Neuronal stem cell (in vitro differentiated cells): ENCODE data around the gene ELFN1.

Source experiments
- DNase-seq: peaks from one replicate; pipeline ENCODE4 v3.0.0-alpha.2; 2013; ENCODE audit warnings: low spot score
- H2AFZ ChIP-seq: one replicate; pipeline ENCODE4 v1.6.1; 2013; ENCODE audit warnings: mild to moderate bottlenecking, low read length, inconsistent platforms
- H2AK5ac ChIP-seq: 2 replicates; pipeline ENCODE4 v1.6.1; 2013; ENCODE audit warnings: low read depth, mild to moderate bottlenecking, inconsistent platforms, low read length, moderate library complexity, mixed read lengths
- H2BK120ac ChIP-seq: 2 replicates; pipeline ENCODE4 v1.6.1; 2013; ENCODE audit warnings: low read depth, mild to moderate bottlenecking, inconsistent platforms, low read length, moderate library complexity, mixed read lengths
- H2BK12ac ChIP-seq: one replicate; pipeline ENCODE4 v1.6.1; 2013; ENCODE audit warnings: low read length, inconsistent platforms
- H2BK15ac ChIP-seq: 2 replicates; pipeline ENCODE4 v1.6.1; 2013; ENCODE audit warnings: mild to moderate bottlenecking, low read length, inconsistent platforms, mixed read lengths
- H2BK5ac ChIP-seq: one replicate; pipeline ENCODE4 v1.6.1; 2013; ENCODE audit warnings: inconsistent platforms, mild to moderate bottlenecking, low read length, moderate library complexity
- H3K14ac ChIP-seq: one replicate; pipeline ENCODE4 v1.6.1; 2013; ENCODE audit warnings: low read length, inconsistent platforms
- H3K18ac ChIP-seq: 2 replicates; pipeline ENCODE4 v1.6.1; 2013; ENCODE audit warnings: low read length, inconsistent platforms
- H3K23ac ChIP-seq: 2 replicates; pipeline ENCODE4 v1.6.1; 2013; ENCODE audit warnings: low read depth, mild to moderate bottlenecking, mixed read lengths, low read length, inconsistent platforms; ENCODE audit not compliant: poor library complexity
- H3K27ac ChIP-seq: replicated peaks from 3 replicates; pipeline ENCODE4 v1.5.1; 2013; ENCODE audit warnings: low read length, inconsistent platforms
- H3K27me3 ChIP-seq, 3 experiments: 2 replicates each; pipeline ENCODE4 v1.6.1; 2013; ENCODE audit warnings: low read length in 3 of 3, mild to moderate bottlenecking in 2 of 3, inconsistent platforms in 1 of 3, low read depth in 1 of 3, mixed read lengths in 1 of 3, moderate library complexity in 1 of 3; ENCODE audit not compliant: control insufficient read depth in 3 of 3, insufficient read depth in 3 of 3
- H3K36me3 ChIP-seq, 2 donors: replicated peaks in 1 of 2; 2 replicates each; pipeline ENCODE4 v1.6.1; 2013; ENCODE audit warnings: low read length in 2 of 2; ENCODE audit not compliant: control insufficient read depth in 2 of 2, insufficient read depth in 2 of 2
- H3K4ac ChIP-seq: 2 replicates; pipeline ENCODE4 v1.6.1; 2013; ENCODE audit warnings: inconsistent platforms, mild to moderate bottlenecking, low read length, moderate library complexity
- H3K4me1 ChIP-seq, 2 donors: 1 replicate in 1 of 2; 2 replicates in 1 of 2; pipeline ENCODE4 v1.6.1; 2013; ENCODE audit warnings: low read length in 2 of 2, low read depth in 1 of 2; ENCODE audit not compliant: control insufficient read depth in 2 of 2, insufficient read depth in 1 of 2
- H3K4me2 ChIP-seq: one replicate; pipeline ENCODE4 v1.6.1; 2013; ENCODE audit warnings: mild to moderate bottlenecking, low read length, inconsistent platforms; ENCODE audit not compliant: insufficient read depth, poor library complexity, severe bottlenecking
- H3K4me3 ChIP-seq, 2 donors: 2 replicates each; pipeline ENCODE4 v1.5.1; 2013; ENCODE audit warnings: low read length in 2 of 2, mild to moderate bottlenecking in 2 of 2, inconsistent platforms in 1 of 2, moderate library complexity in 1 of 2
- H3K79me1 ChIP-seq: one replicate; pipeline ENCODE4 v1.6.1; 2013; ENCODE audit warnings: low read depth, mild to moderate bottlenecking, inconsistent platforms, low read length, moderate library complexity
- H3K9ac ChIP-seq: one replicate; pipeline ENCODE4 v1.6.1; 2013; ENCODE audit warnings: mild to moderate bottlenecking, low read depth, low read length, inconsistent platforms; ENCODE audit not compliant: poor library complexity
- H3K9me3 ChIP-seq, 2 donors: replicated peaks in 1 of 2; 2 replicates each; pipeline versions ENCODE3 to v1.6.1; 2013; ENCODE audit warnings: low read length in 2 of 2, mild to moderate bottlenecking in 2 of 2, inconsistent platforms in 1 of 2, low read depth in 1 of 2, mixed read lengths in 1 of 2, moderate library complexity in 1 of 2; ENCODE audit not compliant: control insufficient read depth in 2 of 2, insufficient read depth in 1 of 2
- H4K8ac ChIP-seq: one replicate; pipeline ENCODE4 v1.6.1; 2013; ENCODE audit warnings: low read depth, mild to moderate bottlenecking, inconsistent platforms, low read length, moderate library complexity
- H4K91ac ChIP-seq: one replicate; pipeline ENCODE4 v1.6.1; 2013; ENCODE audit warnings: low read length, low read depth, mild to moderate bottlenecking, inconsistent platforms; ENCODE audit not compliant: poor library complexity
- WGBS, 2 donors: extraction: QIAGEN DNeasy Blood & Tissue Kit; methylation state at CpG; one replicate each; pipeline ENCODE4 v1.1.7; 2013; ENCODE audit warnings: missing lambda C conversion rate in 2 of 2, mixed read lengths in 1 of 2; ENCODE audit not compliant: insufficient read length in 2 of 2, insufficient replicate concordance in 1 of 2; ENCODE audit errors: extremely low coverage in 2 of 2; 5-methylcytosine and 5-hydroxymethylcytosine counted together

ELFN1 gene

GRCh38 chr7:1733206-1733907, 63.3 kb downstream of the ELFN1 start:
- Histone ChIP-seq H3K27me3 (no peaks in the 10 kb centered on the region), H3K79me1 (peaks cover 4% of the 10 kb centered on the region), H3K4ac (no peak overlapping the region), H2BK12ac (no peak overlapping the region), H4K8ac (no peak overlapping the region), H3K14ac (peak overlapping the region; percentile 21), H2BK15ac (no peak overlapping the region), H3K36me3 (peaks cover 11 to 82% of the 10 kb centered on the region in 2 donors), H3K4me2 (no peak overlapping the region), H2BK120ac (no peak overlapping the region), H2BK5ac (peak overlapping the region; percentile 22), H3K18ac (peak overlapping the region; percentile 59), H2AFZ (no peak overlapping the region), H3K4me3 (no peak overlapping the region), H3K9me3 (peaks cover 12 to 15% of the 10 kb centered on the region in 2 donors), H2AK5ac (no peak overlapping the region), H3K23ac (peak overlapping the region; percentile 8), H3K27ac (no peak overlapping the region), H3K9ac (no peak overlapping the region), H3K4me1 (no peaks in the 10 kb centered on the region), H4K91ac (no peak overlapping the region)
- no CpG with 5 or more reads among the region's 19 CpGs for WGBS, 2 donors
- no peak for DNase-seq

GRCh38 chr7:1733908-1734730, 64.0 kb downstream of the ELFN1 start:
- Histone ChIP-seq H3K27ac (no peak overlapping the region), H2BK12ac (no peak overlapping the region), H3K4me3 (no peak overlapping the region), H3K4ac (no peak overlapping the region), H3K14ac (no peak overlapping the region), H3K18ac (peak overlapping the region; percentile 38), H3K23ac (peak overlapping the region; percentile 8), H2AFZ (no peak overlapping the region), H3K4me1 (no peaks in the 10 kb centered on the region), H3K79me1 (peaks cover 4% of the 10 kb centered on the region), H3K9ac (no peak overlapping the region), H4K91ac (no peak overlapping the region), H2BK120ac (no peak overlapping the region), H3K27me3 (no peaks in the 10 kb centered on the region), H3K4me2 (no peak overlapping the region), H2BK15ac (no peak overlapping the region), H2AK5ac (no peak overlapping the region), H4K8ac (no peak overlapping the region), H3K36me3 (peaks cover 6 to 74% of the 10 kb centered on the region in 2 donors), H3K9me3 (peaks cover 9 to 11% of the 10 kb centered on the region in 2 donors), H2BK5ac (no peak overlapping the region)
- DNase-seq, result no peak
- no CpG with 5 or more reads among the region's 17 CpGs for WGBS, 2 donors

- H3K9ac ChIP-seq, result no peak overlapping the region
- H2BK5ac ChIP-seq, result no peak overlapping the region
- no peak for DNase-seq
- peaks cover 0 to 63% of the 10 kb centered on the region in 2 donors for H3K36me3 ChIP-seq
- peaks cover 4% of the 10 kb centered on the region for H3K79me1 ChIP-seq
- no peak overlapping the region for H4K91ac ChIP-seq
- H3K4ac ChIP-seq, result no peak overlapping the region
- H2BK12ac ChIP-seq, result no peak overlapping the region
- peaks cover 0 to 6% of the 10 kb centered on the region in 2 donors for H3K9me3 ChIP-seq
- H3K27me3 ChIP-seq, result no peaks in the 10 kb centered on the region
- H3K27ac ChIP-seq, result no peak overlapping the region
- peaks cover 0 to 4% of the 10 kb centered on the region in 2 donors for H3K4me1 ChIP-seq
- H3K14ac ChIP-seq, result peak overlapping the region; percentile 31
- no peak overlapping the region for H3K4me3 ChIP-seq
- no peak overlapping the region for H2BK120ac ChIP-seq
- no peak overlapping the region for H4K8ac ChIP-seq
- H2AK5ac ChIP-seq, result no peak overlapping the region
- WGBS, 2 donors, result no CpG with 5 or more reads among the region's 14 CpGs
- H2BK15ac ChIP-seq, result no peak overlapping the region
- no peak overlapping the region for H3K4me2 ChIP-seq
- no peak overlapping the region for H2AFZ ChIP-seq
- peak overlapping the region; percentile 3 for H3K23ac ChIP-seq
- no peak overlapping the region for H3K18ac ChIP-seq
Measured at GRCh38 chr7:1735262-1735661, 65.2 kb downstream of the ELFN1 start.
